SK-N-SH (cell line): ENCODE results near the gene ARHGEF12.

Experiments
- EZH2phosphoT487 ChIP-seq: fragments of 200-600 bp; sonication (generic); IDR thresholded peaks from 2 replicates; pipeline ENCODE4 v1.6.1; 2017; ENCODE audit warnings: low read depth, mixed run types, mild to moderate bottlenecking, antibody characterized with exemption, moderate library complexity, borderline replicate concordance
- FOXJ3 ChIP-seq: sonication (generic); formaldehyde crosslinking; IDR thresholded peaks from 2 replicates; pipeline ENCODE4 v1.5.1; 2020; ENCODE audit warnings: mild to moderate bottlenecking, missing genetic modification reagents
- JUND ChIP-seq: IDR thresholded peaks from 2 replicates; pipeline ENCODE4 v1.4.0; 2012
- NRF1 ChIP-seq: IDR thresholded peaks from 2 replicates; pipeline ENCODE4 v1.6.1; 2012; ENCODE audit warnings: low read depth, mild to moderate bottlenecking, low read length
- POLR2AphosphoS5 ChIP-seq: IDR thresholded peaks from 2 replicates; pipeline ENCODE4 v1.6.1; 2012; ENCODE audit warnings: low read depth, low read length
- RAD21 ChIP-seq: IDR thresholded peaks from 2 replicates; pipeline ENCODE4 v1.6.1; 2012; ENCODE audit warnings: mild to moderate bottlenecking, low read length
- RFX5 ChIP-seq: IDR thresholded peaks from 2 replicates; pipeline ENCODE4 v1.6.1; 2012; ENCODE audit warnings: mild to moderate bottlenecking, improper control_type of control experiment, low read length
- SIN3A ChIP-seq: IDR thresholded peaks from 2 replicates; pipeline ENCODE4 v1.6.1; 2012; ENCODE audit warnings: low read depth, mild to moderate bottlenecking, low read length, moderate library complexity, borderline replicate concordance
- TCF12 ChIP-seq: IDR thresholded peaks from 2 replicates; pipeline ENCODE4 v1.4.0; 2012
- TF ChIP-seq, protein P1 (sequence below): fragments of 200-600 bp; sonication (generic); IDR thresholded peaks from 2 replicates; pipeline ENCODE4 v1.6.1; 2017; ENCODE audit warnings: antibody characterized with exemption, mild to moderate bottlenecking, moderate library complexity

- TF ChIP-seq, protein P1, sequence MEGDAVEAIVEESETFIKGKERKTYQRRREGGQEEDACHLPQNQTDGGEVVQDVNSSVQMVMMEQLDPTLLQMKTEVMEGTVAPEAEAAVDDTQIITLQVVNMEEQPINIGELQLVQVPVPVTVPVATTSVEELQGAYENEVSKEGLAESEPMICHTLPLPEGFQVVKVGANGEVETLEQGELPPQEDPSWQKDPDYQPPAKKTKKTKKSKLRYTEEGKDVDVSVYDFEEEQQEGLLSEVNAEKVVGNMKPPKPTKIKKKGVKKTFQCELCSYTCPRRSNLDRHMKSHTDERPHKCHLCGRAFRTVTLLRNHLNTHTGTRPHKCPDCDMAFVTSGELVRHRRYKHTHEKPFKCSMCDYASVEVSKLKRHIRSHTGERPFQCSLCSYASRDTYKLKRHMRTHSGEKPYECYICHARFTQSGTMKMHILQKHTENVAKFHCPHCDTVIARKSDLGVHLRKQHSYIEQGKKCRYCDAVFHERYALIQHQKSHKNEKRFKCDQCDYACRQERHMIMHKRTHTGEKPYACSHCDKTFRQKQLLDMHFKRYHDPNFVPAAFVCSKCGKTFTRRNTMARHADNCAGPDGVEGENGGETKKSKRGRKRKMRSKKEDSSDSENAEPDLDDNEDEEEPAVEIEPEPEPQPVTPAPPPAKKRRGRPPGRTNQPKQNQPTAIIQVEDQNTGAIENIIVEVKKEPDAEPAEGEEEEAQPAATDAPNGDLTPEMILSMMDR, result no peak
- no peak for TF ChIP-seq JUND
- TF ChIP-seq NRF1, result no peak
- no peak for TF ChIP-seq SIN3A
- no peak for TF ChIP-seq FOXJ3 (CRISPR knock-in tag)
- no peak for TF ChIP-seq POLR2AphosphoS5
- TF ChIP-seq RFX5, result no peak
- TF ChIP-seq EZH2phosphoT487, result no peak
- TF ChIP-seq RAD21, result no peak
- TF ChIP-seq TCF12, result no peak
Observed at GRCh38 chr11:120424970-120425332, 88.7 kb downstream of the ARHGEF12 start.
